RPMI7951 (cell line): Measurements from ENCODE around the gene LAMA2. TPM values are rescaled to one million over a fixed set of nuclear protein-coding genes. Genes with fewer than 3 reads are reported as not detected.

ENCODE experiments used
- DNase-seq: peaks from one replicate; pipeline ENCODE4 v3.0.0-alpha.2; 2012; ENCODE audit warnings: low read depth
- total RNA-seq: library from RNA; depleted of rRNA; stranded (reverse); fragments of >200 nt; shearing (Covaris generic); gene quantifications from 2 replicates; pipeline ENCODE4 v1.2.3, GENCODE V29; 2014; rRNA removed

LAMA2 gene
- 0.68 and 0.84 TPM in 2 replicates for total RNA-seq

DNA sequence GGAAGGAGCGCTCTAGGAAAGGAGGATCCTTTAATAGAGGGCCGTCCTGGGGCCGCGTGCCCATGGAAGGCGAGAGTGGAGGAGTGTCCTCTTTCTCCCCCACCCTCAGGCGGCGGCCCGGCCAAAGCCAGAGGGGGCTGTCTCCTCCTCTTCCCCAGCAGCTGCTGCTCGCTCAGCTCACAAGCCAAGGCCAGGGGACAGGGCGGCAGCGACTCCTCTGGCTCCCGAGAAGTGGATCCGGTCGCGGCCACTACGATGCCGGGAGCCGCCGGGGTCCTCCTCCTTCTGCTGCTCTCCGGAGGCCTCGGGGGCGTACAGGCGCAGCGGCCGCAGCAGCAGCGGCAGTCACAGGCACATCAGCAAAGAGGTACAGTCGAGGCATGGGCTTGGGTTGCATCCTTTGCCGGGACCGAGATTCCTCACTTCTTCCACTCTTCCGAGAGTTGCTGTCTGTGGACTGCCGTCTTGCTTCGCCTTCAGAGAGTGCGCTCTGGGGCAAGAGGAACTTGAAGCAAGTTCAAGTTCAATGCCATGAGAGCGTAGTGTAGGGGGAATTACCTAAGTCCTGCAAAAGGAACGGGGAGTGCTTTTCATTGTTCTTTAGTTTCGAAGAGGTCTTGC lies at the start of gene LAMA2:
LAMA2 (plus strand) TSS at position 148 of the 621 bp plus-strand sequence; CDS start at position 256, 108 bp downstream.
- DNase-seq, result peak; percentile 28

GRCh38 chr6:128836761-128837160 lies 46.2 kb upstream of the LAMA2 start:
- DNase-seq, result no peak

DNA sequence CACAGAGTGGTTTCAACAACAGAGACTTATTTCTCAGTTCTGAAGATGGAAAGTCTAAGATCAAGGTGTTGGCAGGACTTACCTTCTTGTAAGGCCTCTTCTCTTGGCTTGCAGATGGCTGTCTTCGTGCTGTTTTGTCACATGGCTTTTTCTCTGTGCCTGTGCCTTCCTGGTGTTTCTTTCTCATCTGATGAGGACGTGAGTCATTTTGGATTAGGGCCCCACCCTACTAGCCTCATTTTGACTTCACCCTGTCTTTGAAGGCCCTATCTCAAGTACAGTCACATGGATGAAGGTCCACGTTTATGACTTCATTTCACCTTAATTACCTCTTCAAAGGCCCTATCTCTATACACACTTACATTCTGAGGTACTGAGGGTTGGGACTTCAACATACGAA lies 41.4 kb upstream of the LAMA2 start:
- no peak for DNase-seq

DNA sequence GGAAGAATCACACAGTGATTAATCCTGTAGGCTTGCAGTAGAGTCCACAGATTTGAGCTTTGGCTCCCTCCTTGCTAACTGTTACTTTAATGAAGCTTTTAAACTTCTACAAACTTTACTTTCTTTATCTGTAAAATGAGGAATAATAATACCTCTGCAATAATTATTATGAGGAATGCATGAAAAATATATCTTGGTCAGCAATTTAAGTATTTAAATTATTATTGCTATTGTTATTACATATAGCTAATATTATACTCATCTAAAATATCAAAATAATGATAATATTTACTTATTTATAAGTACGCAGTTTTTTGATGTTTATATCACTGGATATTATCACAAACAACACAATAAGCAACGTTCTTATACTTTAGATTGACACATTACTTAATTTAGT lies 38.3 kb upstream of the LAMA2 start:
- DNase-seq, result no peak

- DNase-seq, result no peak
Observed at GRCh38 chr6:128847431-128848210, 35.3 kb upstream of the LAMA2 start.

DNA sequence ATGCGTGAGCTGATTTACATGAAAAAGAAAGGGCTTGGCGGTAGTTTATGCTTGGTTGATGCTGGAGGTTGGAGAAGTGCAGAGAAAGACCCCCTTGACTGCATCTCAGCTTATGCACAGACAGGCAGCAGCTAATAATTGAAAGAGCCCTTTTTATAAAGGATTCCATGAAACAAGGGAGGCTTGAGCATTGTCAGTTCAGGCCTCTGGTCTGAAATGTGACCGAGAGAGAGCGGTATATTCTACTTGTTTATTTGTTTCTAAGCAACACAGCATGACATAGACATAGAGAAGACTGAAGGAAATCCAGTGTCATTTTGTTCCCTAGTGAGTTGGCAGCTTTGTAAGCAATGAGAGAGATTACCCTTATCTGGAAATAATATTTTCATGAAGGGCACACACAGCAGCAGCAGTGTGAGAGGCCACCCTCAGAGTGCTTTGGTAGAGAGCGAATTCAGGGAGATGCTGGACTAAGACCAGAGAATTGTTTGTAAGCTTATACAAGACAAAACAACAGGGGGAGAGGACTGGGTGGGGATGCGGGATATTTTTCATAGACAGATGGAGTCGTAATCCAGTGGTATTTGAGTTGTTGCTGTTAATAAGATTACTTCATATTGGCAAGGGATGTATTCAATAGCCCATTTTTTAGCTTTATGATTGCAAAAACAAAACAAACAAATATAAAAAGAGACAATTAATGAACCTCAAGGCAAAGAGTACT lies 34.6 kb upstream of the LAMA2 start:
- DNase-seq, result no peak

DNA sequence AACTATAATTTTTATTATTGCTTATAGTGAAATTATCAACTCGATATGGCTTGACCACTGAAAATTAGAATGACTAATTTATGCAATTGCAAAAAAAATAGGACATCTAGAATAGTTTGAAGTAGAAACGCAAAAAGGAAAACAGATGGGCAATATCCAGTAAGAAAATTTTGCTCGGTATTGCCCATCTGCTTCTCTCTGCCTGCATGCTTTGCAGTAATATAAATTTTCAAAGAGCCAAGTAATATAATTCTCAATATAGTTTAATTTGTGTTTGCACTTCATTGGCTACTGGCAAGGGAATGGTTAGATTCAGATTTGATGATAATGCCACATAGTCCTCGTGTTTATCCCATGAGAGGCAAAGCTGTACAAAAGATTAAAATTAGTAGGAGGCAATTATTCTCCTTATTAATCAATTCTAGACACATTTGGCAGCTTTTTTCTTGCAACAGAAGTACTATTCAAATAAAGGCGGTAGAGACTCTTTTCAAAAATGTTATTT lies 27.3 kb upstream of the LAMA2 start:
- DNase-seq, result no peak

DNA sequence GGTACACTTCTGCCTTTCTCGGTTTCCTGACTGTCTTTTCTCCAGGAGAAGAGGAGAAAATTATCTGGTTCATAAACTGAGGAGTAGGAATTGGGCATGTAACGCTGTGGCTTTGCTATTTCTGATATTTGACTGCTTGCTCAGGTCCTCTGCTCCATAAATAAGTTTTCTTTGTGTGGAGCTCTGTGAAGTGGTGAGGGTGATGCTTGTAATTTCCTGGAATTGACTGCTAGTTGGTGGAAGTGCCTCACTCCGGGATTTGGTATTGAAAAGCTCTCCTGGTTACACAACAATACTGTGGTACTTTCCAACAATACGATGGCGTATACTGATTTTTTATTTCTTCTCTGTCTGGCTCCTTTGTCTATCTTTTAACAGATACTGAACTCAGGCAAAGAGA lies 25.1 kb upstream of the LAMA2 start:
- no peak for DNase-seq

GRCh38 chr6:128860782-128861181 lies 22.2 kb upstream of the LAMA2 start:
- DNase-seq, result no peak

- DNase-seq, result no peak
Observed at GRCh38 chr6:128863983-128864382, 19.0 kb upstream of the LAMA2 start.

- no peak for DNase-seq
Observed at GRCh38 chr6:128870746-128871145, 12.2 kb upstream of the LAMA2 start.

- DNase-seq, result no peak
Observed at GRCh38 chr6:128874863-128875262, 8.1 kb upstream of the LAMA2 start.

DNA sequence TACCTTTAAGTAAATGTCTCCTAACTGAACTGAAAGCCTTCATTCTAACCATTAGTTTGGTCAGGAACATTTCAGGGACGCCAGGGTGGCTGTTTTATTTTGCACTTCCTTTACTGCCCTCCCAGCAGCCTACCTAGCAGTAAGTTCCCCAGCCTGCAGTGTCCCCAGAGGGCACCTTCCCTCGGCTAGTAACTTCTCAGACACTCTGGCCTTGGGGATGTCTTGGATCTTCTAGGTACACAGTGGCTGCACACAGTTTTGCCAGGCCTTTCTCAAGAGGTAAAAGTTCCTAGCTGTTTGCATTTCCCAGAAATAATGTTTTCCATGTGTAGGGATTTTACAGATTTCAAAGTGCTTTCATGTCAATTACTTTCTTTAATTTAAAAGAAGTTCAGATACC lies 378 bp upstream of the LAMA2 start:
- DNase-seq, result no peak

- DNase-seq, result no peak
Observed at GRCh38 chr6:128883906-128884305, 968 bp downstream of the LAMA2 start.

GRCh38 chr6:128885381-128885780 lies 2.4 kb downstream of the LAMA2 start:
- DNase-seq, result no peak

DNA sequence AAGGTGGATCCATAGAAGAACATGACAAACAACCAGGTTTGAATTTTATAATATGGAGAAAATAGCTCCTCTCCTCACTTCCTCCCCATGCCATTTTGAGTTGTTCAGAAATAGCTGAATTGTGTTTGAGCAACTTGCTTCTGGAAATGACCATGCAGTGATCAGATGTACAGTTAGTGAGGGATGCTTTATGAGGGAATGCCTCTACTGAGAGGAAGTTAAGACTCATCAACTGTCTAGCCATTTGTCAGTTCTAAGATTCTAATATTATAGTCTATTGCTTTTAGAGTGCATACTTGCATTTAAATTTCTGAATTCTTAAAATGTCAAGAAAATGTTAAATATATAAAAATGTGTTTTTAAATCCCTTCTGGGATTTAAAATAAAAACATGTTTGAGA lies 3.8 kb downstream of the LAMA2 start:
- DNase-seq, result no peak

DNA sequence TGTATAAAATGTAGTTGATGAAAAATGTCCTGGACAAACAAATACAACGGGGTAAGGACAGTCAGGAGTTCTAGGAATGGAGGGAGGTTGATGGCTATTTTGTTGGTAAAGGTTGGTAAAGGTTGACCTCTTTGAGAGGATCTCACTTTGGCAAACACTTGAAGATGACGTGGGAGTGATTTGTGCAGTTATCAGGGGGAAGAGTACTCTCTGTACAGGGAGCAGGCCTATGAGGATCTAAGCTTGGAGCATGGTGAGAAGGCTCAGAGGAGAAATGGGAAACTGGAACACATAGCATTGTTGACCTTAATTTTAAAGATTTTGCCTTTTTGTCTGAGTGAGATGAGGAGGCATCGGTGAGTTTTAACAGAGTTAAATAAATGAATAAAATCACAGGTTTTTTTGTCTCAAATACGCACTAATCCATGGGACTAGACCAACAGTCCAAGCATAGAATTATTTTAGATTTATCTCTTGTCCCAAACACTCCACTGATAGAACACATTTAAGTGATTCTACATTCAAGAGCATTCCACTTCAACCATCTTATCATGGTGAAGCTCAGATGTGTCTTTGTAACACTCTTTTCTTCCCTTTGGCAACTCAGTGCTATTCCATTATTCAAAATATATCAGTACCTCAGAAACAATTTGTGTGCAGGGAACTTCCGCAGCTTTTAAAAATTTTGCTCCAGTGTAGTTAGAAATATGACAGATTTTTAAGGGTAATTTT lies 5.7 kb downstream of the LAMA2 start:
- DNase-seq, result no peak

- no peak for DNase-seq
Observed at GRCh38 chr6:128889870-128890269, 6.9 kb downstream of the LAMA2 start.

GRCh38 chr6:128892079-128892478 lies 9.1 kb downstream of the LAMA2 start:
- DNase-seq, result no peak

DNA sequence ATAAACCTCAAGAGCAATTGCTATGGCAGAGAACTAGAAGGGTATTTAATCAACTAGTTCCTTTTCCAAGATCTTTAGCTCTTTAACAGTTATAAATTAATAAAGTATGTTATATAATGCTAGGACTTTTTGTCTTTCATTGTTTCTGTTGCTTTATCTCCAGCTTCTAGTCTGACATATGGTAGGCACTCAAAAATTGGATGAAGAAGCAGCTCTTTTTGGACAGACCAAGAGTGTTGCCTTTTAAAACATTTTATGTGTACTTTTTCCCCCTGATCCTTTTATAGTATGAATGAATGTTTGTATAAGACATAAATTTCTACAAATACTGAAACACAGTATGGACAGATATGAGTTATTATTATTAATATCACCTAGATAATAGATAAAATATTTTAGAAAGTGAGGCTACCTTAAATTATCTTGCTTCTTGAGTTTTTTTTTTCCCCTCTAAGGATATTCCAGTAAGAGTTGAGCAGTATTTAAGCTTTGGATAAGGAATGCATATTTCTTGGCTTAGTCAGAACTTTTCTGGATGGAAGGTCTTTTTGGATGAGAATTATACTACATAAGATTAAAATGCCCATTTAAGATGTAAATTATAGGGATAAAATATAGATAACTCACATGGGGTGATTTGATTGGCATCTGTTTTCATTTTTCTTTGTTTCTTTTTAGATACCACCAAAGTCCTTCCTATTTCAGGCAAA lies 16.6 kb downstream of the LAMA2 start:
- no peak for DNase-seq

- no peak for DNase-seq
Observed at GRCh38 chr6:128903715-128904114, 20.8 kb downstream of the LAMA2 start.
